ENCODE data around the gene TTLL10.

TTLL10 gene

GRCh38 chr1:1161078-1161682 lies 12.5 kb upstream of the TTLL10 start:
- no peak overlapping the region for H3K9ac ChIP-seq (ENCODE audit: low read length)
- no peak for DNase-seq (ENCODE audit: low read depth)
- no peak overlapping the region for H3K4me3 ChIP-seq (ENCODE audit: low read length)
- peaks cover 6% of the 10 kb centered on the region for H3K4me1 ChIP-seq (ENCODE audit: control insufficient read depth, insufficient read depth, low read length)
- peaks cover 16% of the 10 kb centered on the region for H3K27me3 ChIP-seq (replicated peaks; ENCODE audit: control insufficient read depth, insufficient read depth, low read length)
- no peaks in the 10 kb centered on the region for H3K9me3 ChIP-seq (ENCODE audit: control insufficient read depth, low read length)
- no peaks in the 10 kb centered on the region for H3K36me3 ChIP-seq (ENCODE audit: control insufficient read depth, insufficient read depth, low read length, severe bottlenecking)

- Histone ChIP-seq H3K4me1 (ENCODE audit: control insufficient read depth, insufficient read depth, low read length) (peaks cover 6% of the 10 kb centered on the region), H3K27me3 (replicated peaks; ENCODE audit: control insufficient read depth, insufficient read depth, low read length) (peaks cover 16% of the 10 kb centered on the region), H3K9ac (ENCODE audit: low read length) (no peak overlapping the region), H3K4me3 (ENCODE audit: low read length) (no peak overlapping the region), H3K9me3 (ENCODE audit: control insufficient read depth, low read length) (no peaks in the 10 kb centered on the region), H3K36me3 (ENCODE audit: control insufficient read depth, insufficient read depth, low read length, severe bottlenecking) (no peaks in the 10 kb centered on the region)
- DNase-seq (ENCODE audit: low read depth) = no peak
These were observed 12.0 kb upstream of the TTLL10 start for GRCh38 chr1:1161683-1162079.

GRCh38 chr1:1162597-1163537 lies 10.8 kb upstream of the TTLL10 start:
- H3K27me3 ChIP-seq (replicated peaks; ENCODE audit: control insufficient read depth, insufficient read depth, low read length) = peaks cover 16% of the 10 kb centered on the region
- no peak overlapping the region for H3K4me3 ChIP-seq (ENCODE audit: low read length)
- H3K9ac ChIP-seq (ENCODE audit: low read length) = no peak overlapping the region

GRCh38 chr1:1163538-1164070 lies 10.1 kb upstream of the TTLL10 start:
- Histone ChIP-seq H3K9me3 (ENCODE audit: control insufficient read depth, low read length) (no peaks in the 10 kb centered on the region), H3K27me3 (replicated peaks; ENCODE audit: control insufficient read depth, insufficient read depth, low read length) (peaks cover 22% of the 10 kb centered on the region), H3K9ac (ENCODE audit: low read length) (no peak overlapping the region), H3K4me3 (ENCODE audit: low read length) (no peak overlapping the region), H3K4me1 (ENCODE audit: control insufficient read depth, insufficient read depth, low read length) (no peaks in the 10 kb centered on the region), H3K36me3 (ENCODE audit: control insufficient read depth, insufficient read depth, low read length, severe bottlenecking) (no peaks in the 10 kb centered on the region)
- DNase-seq (ENCODE audit: low read depth) = no peak

More at GRCh38 chr1:1162597-1163537, 10.8 kb upstream of the TTLL10 start:
- DNase-seq (ENCODE audit: low read depth) = no peak
- H3K4me1 ChIP-seq (ENCODE audit: control insufficient read depth, insufficient read depth, low read length) = peaks cover 3% of the 10 kb centered on the region
- H3K9me3 ChIP-seq (ENCODE audit: control insufficient read depth, low read length) = no peaks in the 10 kb centered on the region
- H3K36me3 ChIP-seq (ENCODE audit: control insufficient read depth, insufficient read depth, low read length, severe bottlenecking) = no peaks in the 10 kb centered on the region

GRCh38 chr1:1164361-1164700 lies 9.3 kb upstream of the TTLL10 start:
- H3K4me3 ChIP-seq (ENCODE audit: low read length) = no peak overlapping the region
- no peak overlapping the region for H3K9ac ChIP-seq (ENCODE audit: low read length)
- peaks cover 28% of the 10 kb centered on the region for H3K27me3 ChIP-seq (replicated peaks; ENCODE audit: control insufficient read depth, insufficient read depth, low read length)

GRCh38 chr1:1164701-1165451 lies 8.8 kb upstream of the TTLL10 start:
- H3K27me3 ChIP-seq (replicated peaks; ENCODE audit: control insufficient read depth, insufficient read depth, low read length) = peaks cover 32% of the 10 kb centered on the region
- no peak overlapping the region for H3K9ac ChIP-seq (ENCODE audit: low read length)
- H3K4me3 ChIP-seq (ENCODE audit: low read length) = no peak overlapping the region
- H3K4me1 ChIP-seq (ENCODE audit: control insufficient read depth, insufficient read depth, low read length) = no peaks in the 10 kb centered on the region
- H3K36me3 ChIP-seq (ENCODE audit: control insufficient read depth, insufficient read depth, low read length, severe bottlenecking) = no peaks in the 10 kb centered on the region
- H3K9me3 ChIP-seq (ENCODE audit: control insufficient read depth, low read length) = no peaks in the 10 kb centered on the region
- DNase-seq (ENCODE audit: low read depth) = no peak

More at GRCh38 chr1:1164361-1164700, 9.3 kb upstream of the TTLL10 start:
- Histone ChIP-seq H3K36me3 (ENCODE audit: control insufficient read depth, insufficient read depth, low read length, severe bottlenecking) (no peaks in the 10 kb centered on the region), H3K4me1 (ENCODE audit: control insufficient read depth, insufficient read depth, low read length) (no peaks in the 10 kb centered on the region), H3K9me3 (ENCODE audit: control insufficient read depth, low read length) (no peaks in the 10 kb centered on the region)
- DNase-seq (ENCODE audit: low read depth) = no peak

- DNase-seq (ENCODE audit: low read depth) = no peak
- Histone ChIP-seq H3K4me3 (ENCODE audit: low read length) (no peak overlapping the region), H3K9ac (ENCODE audit: low read length) (no peak overlapping the region), H3K4me1 (ENCODE audit: control insufficient read depth, insufficient read depth, low read length) (no peaks in the 10 kb centered on the region), H3K36me3 (ENCODE audit: control insufficient read depth, insufficient read depth, low read length, severe bottlenecking) (no peaks in the 10 kb centered on the region), H3K9me3 (ENCODE audit: control insufficient read depth, low read length) (no peaks in the 10 kb centered on the region), H3K27me3 (replicated peaks; ENCODE audit: control insufficient read depth, insufficient read depth, low read length) (peaks cover 39% of the 10 kb centered on the region)
These were observed 8.2 kb upstream of the TTLL10 start for GRCh38 chr1:1165485-1165884.

GRCh38 chr1:1165900-1166421 lies 7.7 kb upstream of the TTLL10 start:
- no peaks in the 10 kb centered on the region for H3K4me1 ChIP-seq (ENCODE audit: control insufficient read depth, insufficient read depth, low read length)
- peaks cover 43% of the 10 kb centered on the region for H3K27me3 ChIP-seq (replicated peaks; ENCODE audit: control insufficient read depth, insufficient read depth, low read length)
- H3K4me3 ChIP-seq (ENCODE audit: low read length) = no peak overlapping the region
- H3K9me3 ChIP-seq (ENCODE audit: control insufficient read depth, low read length) = no peaks in the 10 kb centered on the region
- H3K9ac ChIP-seq (ENCODE audit: low read length) = no peak overlapping the region
- no peaks in the 10 kb centered on the region for H3K36me3 ChIP-seq (ENCODE audit: control insufficient read depth, insufficient read depth, low read length, severe bottlenecking)
- DNase-seq (ENCODE audit: low read depth) = no peak

- Histone ChIP-seq H3K4me1 (ENCODE audit: control insufficient read depth, insufficient read depth, low read length) (no peaks in the 10 kb centered on the region), H3K9ac (ENCODE audit: low read length) (no peak overlapping the region), H3K9me3 (ENCODE audit: control insufficient read depth, low read length) (no peaks in the 10 kb centered on the region), H3K36me3 (ENCODE audit: control insufficient read depth, insufficient read depth, low read length, severe bottlenecking) (no peaks in the 10 kb centered on the region), H3K27me3 (replicated peaks; ENCODE audit: control insufficient read depth, insufficient read depth, low read length) (peaks cover 48% of the 10 kb centered on the region), H3K4me3 (ENCODE audit: low read length) (no peak overlapping the region)
- DNase-seq (ENCODE audit: low read depth) = no peak
These were observed 6.9 kb upstream of the TTLL10 start for GRCh38 chr1:1166642-1167397.

GRCh38 chr1:1167398-1167821 lies 6.3 kb upstream of the TTLL10 start:
- no peak for DNase-seq (ENCODE audit: low read depth)

More at GRCh38 chr1:1167398-1167821, 6.3 kb upstream of the TTLL10 start:
- no peak overlapping the region for H3K4me3 ChIP-seq (ENCODE audit: low read length)
- no peaks in the 10 kb centered on the region for H3K9me3 ChIP-seq (ENCODE audit: control insufficient read depth, low read length)
- H3K36me3 ChIP-seq (ENCODE audit: control insufficient read depth, insufficient read depth, low read length, severe bottlenecking) = no peaks in the 10 kb centered on the region
- peaks cover 53% of the 10 kb centered on the region for H3K27me3 ChIP-seq (replicated peaks; ENCODE audit: control insufficient read depth, insufficient read depth, low read length)
- H3K9ac ChIP-seq (ENCODE audit: low read length) = no peak overlapping the region
- no peaks in the 10 kb centered on the region for H3K4me1 ChIP-seq (ENCODE audit: control insufficient read depth, insufficient read depth, low read length)
